OCI-LY3 (cell line): ENCODE results near the gene ALG11.

Experiments used
- H2AFZ ChIP-seq: fragments of 200-600, 300-600 bp; shearing (Covaris generic); 2 replicates; pipeline ENCODE4 v1.6.0; 2014; ENCODE audit warnings: antibody characterized with exemption, low read depth, low read length
- H3K27ac ChIP-seq: fragments of 200-600, 300-600 bp; sonication (generic); 2 replicates; pipeline ENCODE4 v1.5.1; 2014; ENCODE audit warnings: mild to moderate bottlenecking, low read length, moderate library complexity, mixed read lengths
- H3K27me3 ChIP-seq: fragments of 200-600, 300-600 bp; sonication (generic); 2 replicates; pipeline ENCODE4 v1.6.1; 2014; ENCODE audit warnings: low read depth, low read length, mixed read lengths
- H3K36me3 ChIP-seq: fragments of 200-600, 300-600 bp; sonication (generic); replicated peaks from 2 replicates; pipeline ENCODE3; 2014; ENCODE audit warnings: low read depth, low read length, mixed read lengths
- H3K4me1 ChIP-seq: fragments of 300-600, 200-600 bp; sonication (generic); 2 replicates; pipeline ENCODE4 v1.6.1; 2014; ENCODE audit warnings: low read length, mixed read lengths
- H3K4me2 ChIP-seq: fragments of 200-600, 300-600 bp; sonication (generic); 2 replicates; pipeline ENCODE4 v1.6.1; 2014; ENCODE audit warnings: low read length, mixed read lengths
- H3K4me3 ChIP-seq: fragments of 300-600, 200-600 bp; sonication (generic); 2 replicates; pipeline ENCODE4 v1.5.1; 2014; ENCODE audit warnings: antibody characterized with exemption, mild to moderate bottlenecking, low read length, moderate library complexity
- H3K79me2 ChIP-seq: fragments of 300-600, 200-600 bp; shearing (Covaris generic); 2 replicates; pipeline ENCODE4 v1.6.1; 2014; ENCODE audit warnings: mild to moderate bottlenecking, low read length, mixed read lengths
- H3K9ac ChIP-seq: fragments of 300-600, 200-600 bp; shearing (Covaris generic); 2 replicates; pipeline ENCODE4 v1.6.0; 2014; ENCODE audit warnings: mild to moderate bottlenecking, low read length, moderate library complexity
- H3K9me3 ChIP-seq: fragments of 200-600, 300-600 bp; shearing (Covaris generic); 2 replicates; pipeline ENCODE4 v1.6.1; 2014; ENCODE audit warnings: low read length, mixed read lengths; ENCODE audit not compliant: insufficient read depth
- H4K20me1 ChIP-seq: fragments of 200-600, 300-600 bp; sonication (generic); 2 replicates; pipeline ENCODE4 v1.6.1; 2016; ENCODE audit warnings: low read length, mixed read lengths; ENCODE audit not compliant: insufficient read depth
- EZH2phosphoT487 ChIP-seq: fragments of 200-600 bp; shearing (Covaris generic); IDR thresholded peaks from 2 replicates; pipeline ENCODE4 v1.6.1; 2018; ENCODE audit warnings: antibody characterized with exemption, mixed run types, low read depth
- TF ChIP-seq, protein P1 (sequence below): fragments of 200-600, 300-600 bp; sonication (generic); IDR thresholded peaks from 2 replicates; pipeline ENCODE4 v1.5.1; 2014; ENCODE audit warnings: antibody characterized with exemption, low read length, low read depth

Gene ALG11

DNA sequence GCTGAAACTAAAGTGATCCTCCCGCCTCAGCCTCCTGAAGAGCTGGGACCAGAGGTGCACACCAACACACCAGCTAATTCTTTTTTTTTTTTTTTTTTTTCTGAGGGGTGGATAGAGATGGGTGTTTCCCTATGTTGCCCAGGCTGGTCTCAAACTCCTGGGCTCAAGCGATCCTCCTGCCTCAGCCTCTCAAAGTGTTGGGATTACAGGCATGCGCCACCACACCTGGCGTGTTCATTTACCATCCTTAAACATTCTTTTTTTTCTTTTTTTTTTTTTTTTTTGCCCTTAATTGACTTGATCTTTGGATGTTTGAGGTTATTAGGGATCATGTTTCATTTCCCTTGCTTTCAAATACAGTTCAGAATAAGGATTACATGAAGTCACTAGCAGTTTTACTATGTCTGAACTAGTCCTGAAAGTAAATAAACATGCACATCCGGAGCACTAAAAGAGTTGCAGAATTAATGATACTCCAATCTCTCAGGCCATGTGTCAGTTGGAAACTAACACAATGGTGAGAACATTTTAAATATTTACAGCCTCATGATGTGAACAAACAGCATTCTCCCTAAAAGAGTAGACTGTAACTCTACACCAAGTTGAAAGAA, 22.5 kb downstream of the ALG11 start:
- H3K4me2 ChIP-seq: no peak overlapping the region
- TF ChIP-seq, protein P1, sequence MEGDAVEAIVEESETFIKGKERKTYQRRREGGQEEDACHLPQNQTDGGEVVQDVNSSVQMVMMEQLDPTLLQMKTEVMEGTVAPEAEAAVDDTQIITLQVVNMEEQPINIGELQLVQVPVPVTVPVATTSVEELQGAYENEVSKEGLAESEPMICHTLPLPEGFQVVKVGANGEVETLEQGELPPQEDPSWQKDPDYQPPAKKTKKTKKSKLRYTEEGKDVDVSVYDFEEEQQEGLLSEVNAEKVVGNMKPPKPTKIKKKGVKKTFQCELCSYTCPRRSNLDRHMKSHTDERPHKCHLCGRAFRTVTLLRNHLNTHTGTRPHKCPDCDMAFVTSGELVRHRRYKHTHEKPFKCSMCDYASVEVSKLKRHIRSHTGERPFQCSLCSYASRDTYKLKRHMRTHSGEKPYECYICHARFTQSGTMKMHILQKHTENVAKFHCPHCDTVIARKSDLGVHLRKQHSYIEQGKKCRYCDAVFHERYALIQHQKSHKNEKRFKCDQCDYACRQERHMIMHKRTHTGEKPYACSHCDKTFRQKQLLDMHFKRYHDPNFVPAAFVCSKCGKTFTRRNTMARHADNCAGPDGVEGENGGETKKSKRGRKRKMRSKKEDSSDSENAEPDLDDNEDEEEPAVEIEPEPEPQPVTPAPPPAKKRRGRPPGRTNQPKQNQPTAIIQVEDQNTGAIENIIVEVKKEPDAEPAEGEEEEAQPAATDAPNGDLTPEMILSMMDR: no peak
- TF ChIP-seq EZH2phosphoT487: no peak
- H3K27ac ChIP-seq: no peak overlapping the region
- no peaks in the 10 kb centered on the region for H3K9me3 ChIP-seq
- H3K9ac ChIP-seq: no peak overlapping the region
- no peaks in the 10 kb centered on the region for H3K27me3 ChIP-seq
- no peak overlapping the region for H3K4me3 ChIP-seq
- no peak overlapping the region for H2AFZ ChIP-seq
- H3K4me1 ChIP-seq: no peaks in the 10 kb centered on the region; the same call in 1 of the 2 replicates
- no peaks in the 10 kb centered on the region for H3K36me3 ChIP-seq
- no peaks in the 10 kb centered on the region for H3K79me2 ChIP-seq
- no peaks in the 10 kb centered on the region for H4K20me1 ChIP-seq

DNA sequence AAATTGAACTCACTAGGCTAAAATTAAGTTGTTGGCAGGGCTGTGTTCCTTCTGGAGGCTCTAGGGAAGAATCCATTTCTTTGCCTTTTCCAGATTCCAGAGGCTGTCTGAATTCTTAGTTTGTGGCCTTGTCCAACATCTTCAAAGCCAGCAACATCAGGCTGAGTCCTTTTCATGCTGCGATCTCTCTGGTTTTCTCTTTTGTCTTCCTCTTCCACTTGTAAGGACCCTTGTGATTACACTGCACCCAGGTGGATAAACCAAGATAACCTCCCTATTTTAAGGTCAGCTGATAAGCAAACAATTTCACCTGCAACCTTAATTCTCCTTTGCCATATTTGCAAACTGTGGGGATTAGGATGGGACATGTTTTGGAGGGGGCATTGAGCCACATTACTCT, 23.8 kb downstream of the ALG11 start:
- Histone ChIP-seq H3K9ac (no peak overlapping the region), H3K27me3 (no peaks in the 10 kb centered on the region), H2AFZ (no peak overlapping the region), H3K4me3 (no peak overlapping the region), H3K4me1 (no peaks in the 10 kb centered on the region; the same call in 1 of the 2 replicates), H3K9me3 (no peaks in the 10 kb centered on the region), H4K20me1 (no peaks in the 10 kb centered on the region), H3K27ac (no peak overlapping the region), H3K4me2 (no peak overlapping the region), H3K79me2 (no peaks in the 10 kb centered on the region), H3K36me3 (no peaks in the 10 kb centered on the region)
- no peak for TF ChIP-seq EZH2phosphoT487
- TF ChIP-seq, protein P1: no peak

DNA sequence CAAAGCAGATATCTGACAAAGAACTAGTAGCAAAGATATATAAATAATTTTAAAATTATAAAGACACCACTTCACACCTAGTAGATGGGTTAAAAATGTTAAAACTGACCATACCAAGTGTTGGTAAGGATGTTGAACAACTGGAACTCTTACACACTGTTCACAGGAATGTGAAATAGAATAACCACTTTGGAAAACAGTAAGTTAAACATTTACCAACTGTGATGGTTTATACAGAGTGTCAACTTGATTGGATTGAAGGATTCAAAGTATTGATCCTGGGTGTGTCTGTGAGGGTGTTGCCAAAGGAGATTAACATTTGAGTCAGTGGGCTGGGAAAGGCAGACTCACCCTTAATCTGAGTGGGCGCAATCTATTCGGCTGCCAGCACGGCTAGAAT, 31.5 kb downstream of the ALG11 start:
- no peaks in the 10 kb centered on the region for H3K4me1 ChIP-seq
- H3K27ac ChIP-seq: no peak overlapping the region
- no peaks in the 10 kb centered on the region for H3K27me3 ChIP-seq
- no peak overlapping the region for H3K4me3 ChIP-seq
- no peak overlapping the region for H2AFZ ChIP-seq
- H3K9me3 ChIP-seq: no peaks in the 10 kb centered on the region
- TF ChIP-seq EZH2phosphoT487: no peak
- TF ChIP-seq, protein P1: no peak
- H3K79me2 ChIP-seq: no peaks in the 10 kb centered on the region
- H4K20me1 ChIP-seq: no peaks in the 10 kb centered on the region
- H3K4me2 ChIP-seq: no peak overlapping the region
- H3K9ac ChIP-seq: no peak overlapping the region
- no peaks in the 10 kb centered on the region for H3K36me3 ChIP-seq

DNA sequence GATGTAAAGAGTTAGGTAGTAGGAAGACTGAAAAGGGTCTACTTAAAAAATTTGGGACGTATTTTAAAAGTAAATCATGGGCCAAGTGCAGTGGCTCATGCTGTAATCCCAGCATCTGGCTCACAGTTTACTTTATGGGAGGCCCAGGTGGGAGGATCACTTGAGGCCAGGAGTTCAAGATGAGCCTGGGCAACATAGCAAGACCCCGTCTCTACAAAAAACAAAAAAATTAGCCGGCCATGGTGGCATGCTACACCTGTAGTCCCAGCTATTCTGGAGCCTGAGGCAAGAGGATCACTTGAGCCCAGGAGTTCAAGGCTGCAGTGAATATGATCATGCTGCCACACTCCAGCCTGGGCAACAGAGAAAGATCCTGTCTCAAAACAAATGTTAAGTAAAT, 35.3 kb downstream of the ALG11 start:
- TF ChIP-seq EZH2phosphoT487: no peak
- TF ChIP-seq, protein P1: no peak
- Histone ChIP-seq H3K4me1 (no peaks in the 10 kb centered on the region), H3K36me3 (no peaks in the 10 kb centered on the region), H3K27ac (no peak overlapping the region), H3K4me3 (no peak overlapping the region), H4K20me1 (no peaks in the 10 kb centered on the region), H3K79me2 (no peaks in the 10 kb centered on the region), H3K4me2 (no peak overlapping the region), H3K27me3 (no peaks in the 10 kb centered on the region), H2AFZ (no peak overlapping the region), H3K9ac (no peak overlapping the region), H3K9me3 (no peaks in the 10 kb centered on the region)
